HCT116 (cell line): ENCODE measurements around the gene PCNX1. TPM values are rescaled to one million over a fixed set of nuclear protein-coding genes. Genes with fewer than 3 reads are reported as not detected.

Experiments
- ATAC-seq: fragments of 200-7000 bp; cut with Tn5 transposase; 2 replicates; pipeline ENCODE4 v1.9.1; 2020; ENCODE audit warnings: mild to moderate bottlenecking, moderate library complexity
- BruUV-seq: library from RNA; stranded (reverse); fragments of 400-500 nt; replicated peaks from 2 replicates; lab custom pipeline; 2021; lab: Mats Ljungman, UMichigan
- CTCF ChIA-PET: fragments of 300-600 bp; sonication (Branson Sonifier 250); formaldehyde crosslinking; loops from one replicate; lab custom pipeline; 2021; ENCODE audit warnings: antibody characterized with exemption; lab: Charles Lee
- POLR2A ChIA-PET: fragments of 300-600, 350-600 bp; sonication (Branson Sonifier 250); formaldehyde crosslinking; loops from one replicate; lab custom pipeline; 2021; ENCODE audit warnings: antibody characterized with exemption; lab: Charles Lee
- RAD21 ChIA-PET, 2 experiments: fragments of 300-600 bp; sonication (Branson Sonifier 250); formaldehyde crosslinking; loops; one replicate each; lab custom pipeline; 2023; ENCODE audit warnings: low total read pairs in 2 of 2; ENCODE audit not compliant: uncharacterized antibody in 2 of 2, unreplicated experiment in 2 of 2, low non-redundant PET in 1 of 2; lab: Charles Lee
- DNase-seq: peaks from one replicate; pipeline ENCODE4 v3.0.0-alpha.2; 2010; ENCODE audit warnings: low read depth, low spot score
- H2AFZ ChIP-seq: fragments of 200-600 bp; shearing (Covaris generic), sonication (generic); 2 replicates; pipeline ENCODE4 v1.6.1; 2017; ENCODE audit warnings: low read depth, mixed run types, mixed read lengths, antibody characterized with exemption, low read length; ENCODE audit not compliant: poor library complexity, severe bottlenecking
- H3K27ac ChIP-seq: 2 replicates; pipeline ENCODE4 v1.5.1; 2012; ENCODE audit warnings: low read depth, low read length
- H3K27me3 ChIP-seq: fragments of 200-600 bp; sonication (generic); 2 replicates; pipeline ENCODE4 v1.6.1; 2016; ENCODE audit warnings: mixed run types, low read length, mixed read lengths; ENCODE audit not compliant: insufficient read depth
- H3K36me3 ChIP-seq, 2 experiments: fragments of 200-500 bp in 1 of 2; fragments of 200-600 bp in 1 of 2; sonication (Bioruptor generic) in 1 of 2; sonication (generic) in 1 of 2; 2 replicates each; pipeline versions ENCODE4 v1.5.1 to v1.6.1; 2014 to 2016; ENCODE audit warnings: low read length in 2 of 2, inconsistent platforms in 1 of 2, mixed read lengths in 1 of 2, mixed run types in 1 of 2; ENCODE audit not compliant: insufficient read depth in 2 of 2, control insufficient read depth in 1 of 2
- H3K4me1 ChIP-seq, 2 experiments: fragments of 200-600 bp in 1 of 2; sonication (generic) in 1 of 2; 2 replicates each; pipeline versions ENCODE4 v1.5.1 to v1.6.1; 2012 to 2017; ENCODE audit warnings: low read length in 2 of 2, inconsistent platforms in 1 of 2, mild to moderate bottlenecking in 1 of 2, mixed read lengths in 1 of 2, mixed run types in 1 of 2, moderate library complexity in 1 of 2; ENCODE audit not compliant: insufficient read depth in 2 of 2, control insufficient read depth in 1 of 2
- H3K4me2 ChIP-seq: fragments of 200-600 bp; sonication (generic); 2 replicates; pipeline ENCODE4 v1.6.1; 2017; ENCODE audit warnings: mixed run types, low read length, mixed read lengths
- H3K4me3 ChIP-seq, 2 experiments: fragments of 200-600 bp in 1 of 2; sonication (generic) in 1 of 2; replicated peaks in 1 of 2; 2 replicates each; pipeline ENCODE4 v1.5.1; 2011 to 2016; ENCODE audit warnings: low read length in 2 of 2, control low read depth in 1 of 2, low read depth in 1 of 2, mild to moderate bottlenecking in 1 of 2, mixed read lengths in 1 of 2, mixed run types in 1 of 2
- H3K79me2 ChIP-seq: fragments of 200-600 bp; sonication (generic); 2 replicates; pipeline ENCODE4 v1.6.1; 2017; ENCODE audit warnings: mild to moderate bottlenecking, mixed run types, low read length, moderate library complexity, mixed read lengths; ENCODE audit not compliant: insufficient read depth
- H3K9ac ChIP-seq: fragments of 200-600 bp; sonication (generic); 2 replicates; pipeline ENCODE4 v1.6.1; 2016; ENCODE audit warnings: low read length, mixed read lengths
- H3K9me2 ChIP-seq: fragments of 200-600 bp; sonication (generic), shearing (Covaris generic); 2 replicates; pipeline ENCODE4 v1.6.1; 2017; ENCODE audit warnings: mixed run types, mild to moderate bottlenecking, moderate library complexity; ENCODE audit not compliant: insufficient read depth
- H3K9me3 ChIP-seq, 2 experiments: fragments of 200-500 bp in 1 of 2; fragments of 200-600 bp in 1 of 2; sonication (Bioruptor generic) in 1 of 2; sonication (generic) in 1 of 2; 2 replicates each; pipeline ENCODE4 v1.6.1; 2014 to 2017; ENCODE audit warnings: low read length in 2 of 2, mixed read lengths in 2 of 2, inconsistent platforms in 1 of 2, low read depth in 1 of 2, mild to moderate bottlenecking in 1 of 2, mixed run types in 1 of 2, moderate library complexity in 1 of 2; ENCODE audit not compliant: control insufficient read depth in 1 of 2, insufficient read depth in 1 of 2
- H4K20me1 ChIP-seq: fragments of 200-600 bp; sonication (generic), shearing (Covaris generic); 2 replicates; pipeline ENCODE4 v1.6.1; 2017; ENCODE audit warnings: mixed run types, mild to moderate bottlenecking, moderate library complexity; ENCODE audit not compliant: insufficient read depth
- CBX3 ChIP-seq: IDR thresholded peaks from 2 replicates; pipeline ENCODE4 v1.6.1; 2012; ENCODE audit warnings: low read depth
- CEBPB ChIP-seq: IDR thresholded peaks from 2 replicates; pipeline ENCODE4 v1.6.1; 2012; ENCODE audit warnings: low read depth
- EGR1 ChIP-seq: IDR thresholded peaks from 2 replicates; pipeline ENCODE4 v1.6.1; 2012; ENCODE audit warnings: low read depth
- ELF1 ChIP-seq: IDR thresholded peaks from 2 replicates; pipeline ENCODE4 v1.6.1; 2012; ENCODE audit warnings: low read depth, borderline replicate concordance
- EZH2 ChIP-seq: fragments of 200-600 bp; sonication (generic); IDR thresholded peaks from 2 replicates; pipeline ENCODE4 v1.6.1; 2017; ENCODE audit warnings: antibody characterized with exemption, mixed run types
- EZH2phosphoT487 ChIP-seq: fragments of 200-600 bp; IDR thresholded peaks from 2 replicates; pipeline ENCODE4 v1.6.1; 2018; ENCODE audit warnings: antibody characterized with exemption, borderline replicate concordance
- JUND ChIP-seq: IDR thresholded peaks from 2 replicates; pipeline ENCODE4 v1.6.1; 2012
- MAX ChIP-seq: IDR thresholded peaks from 2 replicates; pipeline ENCODE4 v1.6.1; 2012
- POLR2AphosphoS5 ChIP-seq: IDR thresholded peaks from 2 replicates; pipeline ENCODE4 v1.6.1; 2011; ENCODE audit warnings: mild to moderate bottlenecking, low read depth, low read length, moderate library complexity
- RAD21 ChIP-seq: IDR thresholded peaks from 2 replicates; pipeline ENCODE4 v1.6.1; 2012; ENCODE audit warnings: low read depth, mild to moderate bottlenecking
- REST ChIP-seq: IDR thresholded peaks from 2 replicates; pipeline ENCODE4 v1.6.1; 2012; ENCODE audit warnings: low read depth
- SIN3A ChIP-seq: IDR thresholded peaks from 2 replicates; pipeline ENCODE4 v1.6.1; 2012; ENCODE audit warnings: low read depth
- SRF ChIP-seq: IDR thresholded peaks from 2 replicates; pipeline ENCODE4 v1.6.1; 2012; ENCODE audit warnings: low read depth
- TCF7L2 ChIP-seq: IDR thresholded peaks from 2 replicates; pipeline ENCODE4 v1.7.0; 2011; ENCODE audit warnings: borderline replicate concordance, inconsistent platforms; ENCODE audit not compliant: insufficient read depth, insufficient read length; ENCODE audit errors: extremely low read depth
- YY1 ChIP-seq: IDR thresholded peaks from 2 replicates; pipeline ENCODE4 v1.6.1; 2011; ENCODE audit warnings: low read length, low read depth, moderate library complexity, mild to moderate bottlenecking; ENCODE audit not compliant: insufficient replicate concordance; ENCODE audit errors: extremely low read depth
- ZBTB33 ChIP-seq: IDR thresholded peaks from 2 replicates; pipeline ENCODE4 v1.6.1; 2011; ENCODE audit warnings: mild to moderate bottlenecking, low read length, moderate library complexity; ENCODE audit not compliant: insufficient replicate concordance; ENCODE audit errors: extremely low read depth
- ZNF274 ChIP-seq: fragments of 200-500 bp; sonication (Bioruptor generic); IDR thresholded peaks from 2 replicates; pipeline ENCODE4 v1.6.1; 2014; ENCODE audit warnings: mild to moderate bottlenecking, low read depth, low read length, inconsistent platforms
- intact Hi-C: fragments of 100-400 bp; cut with micrococcal nuclease; formaldehyde crosslinking; loops from 2 replicates; pipeline ENCODE4 v1.10.0; 2022
- total RNA-seq: library from RNA; stranded (reverse); gene quantifications from one replicate; pipeline ENCODE4 v1.2.1, GENCODE V29; 2021; ENCODE audit not compliant: unreplicated experiment
- TF ChIP-seq, protein P1 (sequence below), 3 experiments: fragments of 200-600 bp in 1 of 3; sonication (generic) in 1 of 3; IDR thresholded peaks in 2 of 3; conservative IDR thresholded peaks in 1 of 3; 2 replicates each; pipeline ENCODE4 v1.5.1; 2012 to 2017; ENCODE audit warnings: low read depth in 2 of 3, low read length in 2 of 3, antibody characterized with exemption in 1 of 3, borderline replicate concordance in 1 of 3, control low read depth in 1 of 3, mild to moderate bottlenecking in 1 of 3, mixed read lengths in 1 of 3, mixed run types in 1 of 3, moderate library complexity in 1 of 3; ENCODE audit not compliant: insufficient read depth in 1 of 3

PCNX1 gene
- total RNA-seq, 1 experiment from 2014 or later: 52.2 TPM

DNA sequence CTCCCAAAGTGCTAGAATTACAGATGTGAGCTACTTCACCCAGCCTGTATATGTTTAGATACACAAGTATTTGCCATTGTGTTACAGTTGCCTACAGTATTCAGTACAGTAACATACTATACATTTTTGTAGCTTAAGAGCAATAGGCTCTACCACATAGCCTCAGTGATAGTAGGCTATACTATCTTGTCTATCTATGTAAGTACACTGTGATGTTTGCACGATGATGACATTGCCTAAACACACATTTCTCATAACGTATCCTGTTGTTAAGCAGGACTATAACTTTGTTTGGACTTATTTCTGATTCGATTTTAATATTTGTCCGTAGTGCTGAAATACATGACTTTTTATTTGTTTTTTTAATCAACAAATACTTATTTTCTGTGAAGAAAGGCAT is 129.2 kb downstream of the PCNX1 start:
- H3K4me2 ChIP-seq: no peak overlapping the region
- RAD21 ChIA-PET: no interaction called here
- no peaks in the 10 kb centered on the region for H3K9me2 ChIP-seq
- no peak overlapping the region for H3K4me3 ChIP-seq
- CTCF ChIA-PET: no interaction called here
- no peak overlapping the region for H2AFZ ChIP-seq
- no peak overlapping the region for H3K27ac ChIP-seq
- DNase-seq: no peak
- no peaks in the 10 kb centered on the region for H4K20me1 ChIP-seq
- H3K36me3 ChIP-seq: peaks cover 8 to 17% of the 10 kb centered on the region in 2 experiments; a peak in 2 of 4 replicates
- POLR2A ChIA-PET: no interaction called here
- no TSS peak for BruUV-seq
- no peaks in the 10 kb centered on the region for H3K9me3 ChIP-seq
- H3K9ac ChIP-seq: no peak overlapping the region
- TF ChIP-seq TCF7L2 (no peak), CBX3 (no peak), YY1 (no peak), EZH2 (no peak), POLR2AphosphoS5 (no peak), RAD21 (no peak), REST (no peak), EZH2phosphoT487 (no peak), EGR1 (no peak), CEBPB (no peak), ELF1 (no peak), JUND (no peak), SIN3A (no peak), SRF (no peak), ZNF274 (no peak), MAX (no peak), ZBTB33 (no peak)
- TF ChIP-seq, protein P1, sequence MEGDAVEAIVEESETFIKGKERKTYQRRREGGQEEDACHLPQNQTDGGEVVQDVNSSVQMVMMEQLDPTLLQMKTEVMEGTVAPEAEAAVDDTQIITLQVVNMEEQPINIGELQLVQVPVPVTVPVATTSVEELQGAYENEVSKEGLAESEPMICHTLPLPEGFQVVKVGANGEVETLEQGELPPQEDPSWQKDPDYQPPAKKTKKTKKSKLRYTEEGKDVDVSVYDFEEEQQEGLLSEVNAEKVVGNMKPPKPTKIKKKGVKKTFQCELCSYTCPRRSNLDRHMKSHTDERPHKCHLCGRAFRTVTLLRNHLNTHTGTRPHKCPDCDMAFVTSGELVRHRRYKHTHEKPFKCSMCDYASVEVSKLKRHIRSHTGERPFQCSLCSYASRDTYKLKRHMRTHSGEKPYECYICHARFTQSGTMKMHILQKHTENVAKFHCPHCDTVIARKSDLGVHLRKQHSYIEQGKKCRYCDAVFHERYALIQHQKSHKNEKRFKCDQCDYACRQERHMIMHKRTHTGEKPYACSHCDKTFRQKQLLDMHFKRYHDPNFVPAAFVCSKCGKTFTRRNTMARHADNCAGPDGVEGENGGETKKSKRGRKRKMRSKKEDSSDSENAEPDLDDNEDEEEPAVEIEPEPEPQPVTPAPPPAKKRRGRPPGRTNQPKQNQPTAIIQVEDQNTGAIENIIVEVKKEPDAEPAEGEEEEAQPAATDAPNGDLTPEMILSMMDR (IDR thresholded peaks at IDR 0.05 in 2 of 3, conservative IDR thresholded peaks at IDR 0.05 in 1 of 3; ENCODE audit: borderline replicate concordance in 1 of 3, insufficient read depth in 1 of 3, low read depth in 2 of 3, low read length in 2 of 3): no peak
- TF ChIP-seq, all 23 proteins: peak for 0
- no peaks in the 10 kb centered on the region; the same call in 1 of the 2 replicates for H3K79me2 ChIP-seq
- H3K4me1 ChIP-seq: no peaks in the 10 kb centered on the region
- ATAC-seq: no peak
- no peaks in the 10 kb centered on the region for H3K27me3 ChIP-seq
- intact Hi-C loops: no loop called here
